Prostate gland (tissue), 2 donors: ENCODE results near the gene AWAT1.

ENCODE experiments used
- POLR2A ChIP-seq: fragments of 450-650 bp; IDR thresholded peaks from one replicate; pipeline ENCODE4 v1.6.1; 2016; ENCODE audit warnings: antibody characterized with exemption, mild to moderate bottlenecking
- POLR2AphosphoS5 ChIP-seq: sonication (generic); formaldehyde crosslinking; IDR thresholded peaks from one replicate; pipeline ENCODE4 v1.6.1; 2017; ENCODE audit warnings: antibody characterized with exemption
- TF ChIP-seq, protein P1 (sequence below), 4 experiments: fragments of 200-600 bp in 2 of 4; fragments of 450-650 bp in 2 of 4; sonication (generic) in 2 of 4; IDR thresholded peaks; 1 replicate in 3 of 4; 2 replicates in 1 of 4; pipeline ENCODE4 v1.5.1; 2016 to 2019; ENCODE audit warnings: antibody characterized with exemption in 4 of 4, mild to moderate bottlenecking in 2 of 4, moderate library complexity in 2 of 4

DNA sequence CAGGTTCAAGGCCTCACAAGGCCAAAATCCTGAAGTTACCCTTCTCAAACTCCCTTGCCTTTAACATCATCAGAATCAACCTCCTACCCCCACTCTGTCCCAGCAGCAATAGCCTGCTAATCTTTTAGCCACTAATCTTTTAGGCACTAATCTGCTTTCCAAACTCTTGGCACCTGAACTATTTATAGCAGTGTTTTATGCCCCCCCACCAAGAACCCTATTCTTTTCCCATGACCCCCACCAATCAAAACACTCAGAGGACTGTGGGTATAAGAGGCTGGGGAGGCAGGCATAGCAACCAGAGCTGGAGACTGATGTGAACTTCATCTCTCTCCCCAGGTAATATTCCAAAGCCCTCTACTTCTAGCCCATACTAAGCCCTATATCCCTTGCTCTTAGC lies 33.6 kb downstream of the AWAT1 start, which contains the start of gene ARR3:
- TF ChIP-seq, protein P1, sequence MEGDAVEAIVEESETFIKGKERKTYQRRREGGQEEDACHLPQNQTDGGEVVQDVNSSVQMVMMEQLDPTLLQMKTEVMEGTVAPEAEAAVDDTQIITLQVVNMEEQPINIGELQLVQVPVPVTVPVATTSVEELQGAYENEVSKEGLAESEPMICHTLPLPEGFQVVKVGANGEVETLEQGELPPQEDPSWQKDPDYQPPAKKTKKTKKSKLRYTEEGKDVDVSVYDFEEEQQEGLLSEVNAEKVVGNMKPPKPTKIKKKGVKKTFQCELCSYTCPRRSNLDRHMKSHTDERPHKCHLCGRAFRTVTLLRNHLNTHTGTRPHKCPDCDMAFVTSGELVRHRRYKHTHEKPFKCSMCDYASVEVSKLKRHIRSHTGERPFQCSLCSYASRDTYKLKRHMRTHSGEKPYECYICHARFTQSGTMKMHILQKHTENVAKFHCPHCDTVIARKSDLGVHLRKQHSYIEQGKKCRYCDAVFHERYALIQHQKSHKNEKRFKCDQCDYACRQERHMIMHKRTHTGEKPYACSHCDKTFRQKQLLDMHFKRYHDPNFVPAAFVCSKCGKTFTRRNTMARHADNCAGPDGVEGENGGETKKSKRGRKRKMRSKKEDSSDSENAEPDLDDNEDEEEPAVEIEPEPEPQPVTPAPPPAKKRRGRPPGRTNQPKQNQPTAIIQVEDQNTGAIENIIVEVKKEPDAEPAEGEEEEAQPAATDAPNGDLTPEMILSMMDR (IDR thresholded peaks at IDR 0.05): no peak
- TF ChIP-seq POLR2AphosphoS5 (no peak), POLR2A (no peak)
